H1 (cell line): ENCODE measurements around the gene TSGA10IP. TPM values are rescaled to one million over a fixed set of nuclear protein-coding genes. Genes with fewer than 3 reads are reported as not detected.

Source experiments
- CTCF ChIA-PET: fragments of 300-600 bp; sonication (Branson Sonifier 250); formaldehyde crosslinking; loops from one replicate; lab custom pipeline; 2021; ENCODE audit not compliant: partially characterized antibody; lab: Charles Lee
- POLR2A ChIA-PET: fragments of 300-600 bp; sonication (Branson Sonifier 250); formaldehyde crosslinking; loops from one replicate; lab custom pipeline; 2021; ENCODE audit warnings: inconsistent platforms; ENCODE audit not compliant: partially characterized antibody; lab: Charles Lee
- DNase-seq, 2 experiments: peaks; one replicate each; pipeline versions ENCODE4 v3.0.0 to v3.0.0-alpha.2; 2010 to 2022; ENCODE audit warnings: low spot score in 2 of 2, low read depth in 1 of 2, mixed read lengths in 1 of 2
- FAIRE-seq: peaks from 2 replicates; lab custom pipeline; 2011; peaks lifted over from hg19 to GRCh38; lab: Jason Lieb, UNC
- H2AFZ ChIP-seq: 2 replicates; pipeline ENCODE4 v1.8.1; 2012; ENCODE audit warnings: low read length, inconsistent platforms
- H2AK5ac ChIP-seq: 2 replicates; pipeline ENCODE4 v1.6.1; 2013; ENCODE audit warnings: low read depth, low read length
- H2BK120ac ChIP-seq: replicated peaks from 2 replicates; pipeline ENCODE3; 2013; ENCODE audit warnings: low read depth, low read length, inconsistent platforms
- H2BK12ac ChIP-seq: 2 replicates; pipeline ENCODE4 v1.6.1; 2013; ENCODE audit warnings: low read depth, low read length
- H2BK15ac ChIP-seq: 2 replicates; pipeline ENCODE4 v1.6.1; 2013; ENCODE audit warnings: low read length
- H2BK20ac ChIP-seq: 2 replicates; pipeline ENCODE4 v1.6.1; 2013; ENCODE audit warnings: low read length
- H2BK5ac ChIP-seq: 2 replicates; pipeline ENCODE4 v1.6.1; 2013; ENCODE audit warnings: low read depth, low read length
- H3K14ac ChIP-seq: 2 replicates; pipeline ENCODE4 v1.6.1; 2013; ENCODE audit warnings: inconsistent platforms; ENCODE audit not compliant: insufficient read length
- H3K18ac ChIP-seq: 2 replicates; pipeline ENCODE4 v1.6.1; 2013; ENCODE audit warnings: low read length; ENCODE audit errors: extremely low read depth
- H3K23ac ChIP-seq: 2 replicates; pipeline ENCODE4 v1.6.1; 2013; ENCODE audit warnings: inconsistent platforms; ENCODE audit not compliant: insufficient read length
- H3K23me2 ChIP-seq: 2 replicates; pipeline ENCODE4 v1.6.1; 2013; ENCODE audit warnings: low read depth, low read length
- H3K27ac ChIP-seq: 2 replicates; pipeline ENCODE4 v1.6.1; 2011; ENCODE audit warnings: low read depth, low read length, inconsistent platforms
- H3K27me3 ChIP-seq, 4 experiments: replicated peaks in 1 of 4; 1 replicate in 1 of 4; 2 replicates in 3 of 4; pipeline versions ENCODE4 v1.6.1 to v1.8.1; 2011 to 2013; ENCODE audit warnings: low read length in 3 of 4, mild to moderate bottlenecking in 3 of 4, inconsistent platforms in 2 of 4, mixed read lengths in 2 of 4, moderate library complexity in 1 of 4; ENCODE audit not compliant: control insufficient read depth in 3 of 4, insufficient read depth in 3 of 4; ENCODE audit errors: extremely low read depth in 1 of 4
- H3K36me3 ChIP-seq, 4 experiments: 2 replicates each; pipeline versions ENCODE4 v1.6.1 to v1.8.1; 2011 to 2013; ENCODE audit warnings: mild to moderate bottlenecking in 4 of 4, low read length in 3 of 4, moderate library complexity in 2 of 4, control low read depth in 1 of 4, inconsistent platforms in 1 of 4; ENCODE audit not compliant: insufficient read depth in 4 of 4, control insufficient read depth in 2 of 4
- H3K4ac ChIP-seq: replicated peaks from 2 replicates; pipeline ENCODE3; 2013; ENCODE audit warnings: low read length, low read depth, mixed read lengths, inconsistent platforms; ENCODE audit not compliant: insufficient read length
- H3K4me1 ChIP-seq, 4 experiments: replicated peaks in 1 of 4; 1 replicate in 1 of 4; 2 replicates in 3 of 4; pipeline versions ENCODE4 v1.6.1 to v1.8.1; 2011 to 2013; ENCODE audit warnings: low read length in 3 of 4, inconsistent platforms in 2 of 4, mixed read lengths in 1 of 4; ENCODE audit not compliant: insufficient read depth in 4 of 4, control insufficient read depth in 3 of 4
- H3K4me2 ChIP-seq, 2 experiments: 2 replicates each; pipeline versions ENCODE4 v1.6.1 to v1.8.1; 2011 to 2013; ENCODE audit warnings: low read depth in 2 of 2, low read length in 2 of 2, control low read depth in 1 of 2, inconsistent platforms in 1 of 2, mild to moderate bottlenecking in 1 of 2; ENCODE audit not compliant: insufficient read depth in 1 of 2
- H3K4me3 ChIP-seq, 4 experiments: fragments of 200-600, 300-600 bp in 1 of 4; sonication (generic), shearing (Covaris generic), sonication (Bioruptor Twin) in 1 of 4; 2 replicates each; pipeline versions ENCODE4 v1.5.1 to v1.8.1; 2011 to 2016; ENCODE audit warnings: low read length in 4 of 4, low read depth in 3 of 4, control low read depth in 2 of 4, inconsistent platforms in 2 of 4, mild to moderate bottlenecking in 2 of 4, mixed read lengths in 1 of 4, moderate library complexity in 1 of 4; ENCODE audit not compliant: insufficient read depth in 2 of 4; ENCODE audit errors: extremely low read depth in 1 of 4
- H3K56ac ChIP-seq: replicated peaks from 2 replicates; pipeline ENCODE3; 2013; ENCODE audit warnings: low read depth, mild to moderate bottlenecking, mixed read lengths, low read length, inconsistent platforms; ENCODE audit not compliant: insufficient read length
- H3K79me1 ChIP-seq: 2 replicates; pipeline ENCODE4 v1.6.1; 2013; ENCODE audit warnings: low read depth, low read length, control low read depth
- H3K79me2 ChIP-seq, 2 experiments: 2 replicates each; pipeline versions ENCODE4 v1.6.1 to v1.8.1; 2012 to 2013; ENCODE audit warnings: low read length in 2 of 2, mild to moderate bottlenecking in 2 of 2, inconsistent platforms in 1 of 2; ENCODE audit not compliant: insufficient read depth in 2 of 2, control insufficient read depth in 1 of 2
- H3K9ac ChIP-seq, 4 experiments: replicated peaks in 1 of 4; 1 replicate in 1 of 4; 2 replicates in 3 of 4; pipeline versions ENCODE4 v1.6.1 to v1.8.1; 2011 to 2013; ENCODE audit warnings: low read depth in 3 of 4, low read length in 3 of 4, control low read depth in 2 of 4, mild to moderate bottlenecking in 2 of 4, moderate library complexity in 2 of 4, inconsistent platforms in 1 of 4; ENCODE audit errors: extremely low read depth in 1 of 4
- H3K9me3 ChIP-seq, 2 experiments: 2 replicates each; pipeline versions ENCODE4 v1.6.1 to v1.8.1; 2012 to 2013; ENCODE audit warnings: mild to moderate bottlenecking in 2 of 2, moderate library complexity in 2 of 2, control low read depth in 1 of 2, inconsistent platforms in 1 of 2, low read depth in 1 of 2, low read length in 1 of 2, mixed read lengths in 1 of 2; ENCODE audit not compliant: insufficient read depth in 2 of 2
- H4K20me1 ChIP-seq, 2 experiments: replicated peaks in 1 of 2; 2 replicates each; pipeline versions ENCODE3 to v1.8.1; 2011 to 2013; ENCODE audit warnings: inconsistent platforms in 2 of 2, low read length in 2 of 2, mild to moderate bottlenecking in 1 of 2; ENCODE audit not compliant: insufficient read depth in 2 of 2, control insufficient read depth in 1 of 2
- H4K5ac ChIP-seq: 2 replicates; pipeline ENCODE4 v1.6.1; 2013; ENCODE audit warnings: low read length, low read depth, mixed read lengths, inconsistent platforms; ENCODE audit not compliant: insufficient read length
- H4K8ac ChIP-seq: 2 replicates; pipeline ENCODE4 v1.8.0; 2013; ENCODE audit warnings: mild to moderate bottlenecking, moderate library complexity, low read length, inconsistent platforms; ENCODE audit not compliant: insufficient read depth; ENCODE audit errors: extremely low read depth
- H4K91ac ChIP-seq: replicated peaks from 2 replicates; pipeline ENCODE3; 2013; ENCODE audit warnings: low read length, mixed read lengths, inconsistent platforms; ENCODE audit not compliant: insufficient read length
- BCL11A ChIP-seq, 2 experiments: IDR thresholded peaks; one replicate each; pipeline ENCODE4 v1.6.1; 2011; ENCODE audit warnings: low read depth in 2 of 2, low read length in 2 of 2, mild to moderate bottlenecking in 2 of 2
- CBX8 ChIP-seq: fragments of 300-800, 300-1000 bp; sonication (generic); IDR thresholded peaks from 2 replicates; pipeline ENCODE4 v1.7.1; 2016; ENCODE audit warnings: low read depth, low read length, borderline replicate concordance
- CHD1 ChIP-seq: IDR thresholded peaks from 2 replicates; pipeline ENCODE4 v1.6.1; 2012; ENCODE audit warnings: low read depth, low read length, improper control_type of control experiment
- EGR1 ChIP-seq: IDR thresholded peaks from 2 replicates; pipeline ENCODE4 v1.6.1; 2011; ENCODE audit warnings: low read depth, low read length, borderline replicate concordance
- EZH2 ChIP-seq: fragments of 200-600 bp; sonication (generic); IDR thresholded peaks from 2 replicates; pipeline ENCODE4 v1.7.1; 2012; ENCODE audit warnings: low read depth, mild to moderate bottlenecking, moderate library complexity, low read length, inconsistent platforms; ENCODE audit not compliant: severe bottlenecking
- NRF1 ChIP-seq: IDR thresholded peaks from 2 replicates; pipeline ENCODE4 v1.6.1; 2011; ENCODE audit warnings: mild to moderate bottlenecking, low read depth, low read length, improper control_type of control experiment
- PHF8 ChIP-seq: fragments of 200-600 bp; sonication (generic); conservative IDR thresholded peaks from 2 replicates; pipeline ENCODE4 v1.7.1; 2012; ENCODE audit warnings: low read depth, mild to moderate bottlenecking, inconsistent platforms, low read length, moderate library complexity
- RFX5 ChIP-seq: IDR thresholded peaks from 2 replicates; pipeline ENCODE4 v1.6.1; 2011; ENCODE audit warnings: low read depth, low read length, improper control_type of control experiment, borderline replicate concordance
- SIN3A ChIP-seq, 2 experiments: IDR thresholded peaks in 1 of 2; conservative IDR thresholded peaks in 1 of 2; 2 replicates each; pipeline ENCODE4 v1.6.1; 2011 to 2012; ENCODE audit warnings: low read length in 2 of 2, improper control_type of control experiment in 1 of 2, low read depth in 1 of 2, mild to moderate bottlenecking in 1 of 2
- WGBS, 2 experiments: shearing (Covaris generic) in 1 of 2; methylation state at CpG; one replicate each; pipeline versions ENCODE4 v1.1.6 to v1.1.7; 2013 to 2015; ENCODE audit warnings: low lambda C conversion rate in 2 of 2, mixed read lengths in 2 of 2, inconsistent platforms in 1 of 2, low coverage in 1 of 2, missing lambda C conversion rate in 1 of 2; ENCODE audit not compliant: insufficient replicate concordance in 2 of 2, insufficient coverage in 1 of 2, insufficient read length in 1 of 2; ENCODE audit errors: extremely low coverage in 1 of 2, missing lambda C conversion rate in 1 of 2; 5-methylcytosine and 5-hydroxymethylcytosine counted together
- polyA plus RNA-seq, 7 experiments: library from polyadenylated mRNA; depleted of rRNA in 3 of 7; stranded (reverse) in 5 of 7; unstranded in 2 of 7; fragments of >200 nt in 5 of 7; fragments of 200-250 nt in 2 of 7; gene quantifications; 1 replicate in 5 of 7; 2 replicates in 1 of 7; 4 replicates in 1 of 7; pipeline versions ENCODE4 v1.2.1 to v1.2.3, GENCODE V29; 2011 to 2013; ENCODE audit warnings: missing spikeins in 2 of 7, mixed read lengths in 2 of 7
- total RNA-seq: library from RNA; stranded (reverse); fragmentation: NEBNext Ultra II Directional; extraction: Animal tissue kit (Norgen Biotek cat#: 25700); gene quantifications from 2 replicates; pipeline ENCODE4 v1.2.1, GENCODE V29; 2021

The TSGA10IP gene
- total and polyA plus RNA-seq, 2 of the 8 experiments (the other 6 are each of a cell fraction or from before 2014, with no cell fraction given): 1.9 to 6.0 TPM

DNA sequence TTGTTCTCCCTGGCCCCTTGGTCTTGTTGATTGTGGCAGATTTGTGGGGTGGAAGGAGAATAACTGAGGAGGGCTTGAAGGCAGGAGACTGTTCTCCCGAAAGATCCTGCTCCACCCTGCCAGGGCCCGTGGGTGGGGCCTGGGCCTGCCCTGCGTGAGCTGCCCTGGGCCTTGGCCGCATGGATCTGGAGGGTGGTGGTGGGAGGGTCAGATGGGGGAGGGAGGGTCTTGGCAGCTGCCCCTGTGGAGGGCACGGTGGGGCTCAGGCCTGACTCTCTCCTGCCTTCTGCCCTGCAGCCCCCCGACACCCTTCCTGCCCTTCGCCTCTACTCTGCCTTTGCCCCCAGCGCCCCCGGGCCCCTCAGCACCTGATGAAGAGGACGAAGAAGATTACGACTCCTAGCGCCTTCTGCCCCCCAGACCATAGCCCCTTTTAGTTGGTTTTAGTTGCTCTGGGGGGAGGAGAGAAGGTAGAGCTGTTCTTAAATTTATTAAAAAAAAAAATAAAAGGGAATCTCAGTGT lies 24.2 kb upstream of the TSGA10IP start:
- POLR2A ChIA-PET: interaction anchor here (0.8 to 1.3 kb wide), 2 partner anchors 11 to 19 kb away, joined by 3 to 4 read pairs; no protein-coding TSS in a partner anchor
- no peak overlapping the region for H3K9ac ChIP-seq

More for the DNA sequence above, 24.2 kb upstream of the TSGA10IP start:
- Histone ChIP-seq H3K4me2 (peak overlapping the region in 1 of 2 experiments; percentile 86; a peak in 1 of 4 replicates), H2BK12ac (no peak overlapping the region), H3K14ac (no peak overlapping the region), H4K8ac (no peak overlapping the region), H2BK120ac (no peak overlapping the region), H3K18ac (no peak overlapping the region), H3K27me3 (no peaks in the 10 kb centered on the region), H2BK5ac (no peak overlapping the region), H3K79me1 (peaks cover 7% of the 10 kb centered on the region; the same call in 1 of the 2 replicates), H3K4ac (no peak overlapping the region), H3K23ac (no peak overlapping the region), H3K36me3 (peaks cover 0 to 8% (median 5%) of the 10 kb centered on the region in 4 experiments; a peak in 4 of 8 replicates), H3K4me3 (no peak overlapping the region), H3K27ac (no peak overlapping the region), H3K79me2 (peaks cover 0 to 7% of the 10 kb centered on the region in 2 experiments; a peak in 2 of 4 replicates), H4K5ac (no peak overlapping the region), H4K91ac (no peak overlapping the region), H3K9me3 (no peaks in the 10 kb centered on the region)
- CTCF ChIA-PET: interaction anchor here (0.6 to 3.5 kb wide), 9 partner anchors 9 to 95 kb away, joined by 3 to 19 read pairs (median 4); partner anchors contain the start of gene FIBP
- DNase-seq: no peak
- 96% methylated on average over 5 of the region's 12 CpGs; no CpG with 5 or more reads in 1 of the 2 experiments for WGBS, 2 experiments
- TF ChIP-seq EZH2 (no peak), BCL11A (IDR thresholded peaks at IDR 0.05; ENCODE audit: low read depth in 2 of 2, low read length in 2 of 2) (no peak), CHD1 (no peak), RFX5 (no peak), EGR1 (no peak), NRF1 (no peak), SIN3A (conservative IDR thresholded peaks at IDR 0.05 in 1 of 2, IDR thresholded peaks at IDR 0.05 in 1 of 2; ENCODE audit: low read depth in 1 of 2, low read length in 2 of 2) (no peak), PHF8 (no peak), CBX8 (no peak)
- TF ChIP-seq, all 59 proteins: peak for 0
- Histone ChIP-seq H2AFZ (no peak overlapping the region), H4K20me1 (peaks cover 0 to 3% of the 10 kb centered on the region in 2 experiments), H3K23me2 (peaks cover 13% of the 10 kb centered on the region; the same call in 1 of the 2 replicates), H3K56ac (no peak overlapping the region), H2BK20ac (no peak overlapping the region), H2AK5ac (no peak overlapping the region), H3K4me1 (peaks cover 0 to 15% (median 9%) of the 10 kb centered on the region in 4 experiments; a peak in 3 of 7 replicates), H2BK15ac (no peak overlapping the region)
- FAIRE-seq: no peak
